DOHH2 (cell line): ENCODE results near the gene APOC3.

Experiments
- H3F3A ChIP-seq: fragments of 200-600 bp; sonication (generic), shearing (Covaris generic); 2 replicates; pipeline ENCODE4 v1.6.0; 2016; ENCODE audit warnings: antibody characterized with exemption, mild to moderate bottlenecking; ENCODE audit not compliant: control insufficient read depth, insufficient read depth
- H3K27ac ChIP-seq: fragments of 200-600 bp; sonication (generic); 2 replicates; pipeline ENCODE4 v1.5.1; 2014; ENCODE audit warnings: low read depth, mild to moderate bottlenecking, low read length, moderate library complexity
- H3K27me3 ChIP-seq: fragments of 200-600 bp; sonication (generic); 2 replicates; pipeline ENCODE4 v1.6.1; 2014; ENCODE audit warnings: mild to moderate bottlenecking, low read length, mixed read lengths; ENCODE audit not compliant: control insufficient read depth
- H3K36me3 ChIP-seq: fragments of 200-600 bp; sonication (generic); 2 replicates; pipeline ENCODE4 v1.6.1; 2014; ENCODE audit warnings: mild to moderate bottlenecking, low read length, moderate library complexity, mixed read lengths; ENCODE audit not compliant: control insufficient read depth
- H3K4me1 ChIP-seq: fragments of 200-600 bp; sonication (generic); 2 replicates; pipeline ENCODE4 v1.6.1; 2014; ENCODE audit warnings: mild to moderate bottlenecking, low read length, mixed read lengths; ENCODE audit not compliant: control insufficient read depth
- H3K4me2 ChIP-seq: fragments of 200-600 bp; sonication (generic); 2 replicates; pipeline ENCODE4 v1.6.0; 2014; ENCODE audit warnings: mild to moderate bottlenecking, low read length, moderate library complexity
- H3K4me3 ChIP-seq: fragments of 200-600 bp; sonication (generic); 2 replicates; pipeline ENCODE4 v1.5.1; 2014; ENCODE audit warnings: mild to moderate bottlenecking, low read length, mixed read lengths
- H3K79me2 ChIP-seq: fragments of 200-600 bp; sonication (generic); 2 replicates; pipeline ENCODE4 v1.6.1; 2014; ENCODE audit warnings: mild to moderate bottlenecking, low read length, mixed read lengths; ENCODE audit not compliant: control insufficient read depth
- H3K9me2 ChIP-seq: fragments of 200-600 bp; sonication (generic); replicated peaks from 2 replicates; pipeline ENCODE4 v1.6.1; 2014; ENCODE audit warnings: mild to moderate bottlenecking, low read length, mixed read lengths; ENCODE audit not compliant: control insufficient read depth
- H3K9me3 ChIP-seq: fragments of 200-600 bp; sonication (generic); 2 replicates; pipeline ENCODE4 v1.6.1; 2014; ENCODE audit warnings: antibody characterized with exemption, low read length, mixed read lengths; ENCODE audit not compliant: control insufficient read depth, insufficient read depth
- H4K20me1 ChIP-seq: fragments of 200-600 bp; sonication (generic); 2 replicates; pipeline ENCODE4 v1.6.0; 2014; ENCODE audit warnings: low read depth, mild to moderate bottlenecking, antibody characterized with exemption, low read length, moderate library complexity; ENCODE audit not compliant: control insufficient read depth, insufficient read depth
- CTCF ChIP-seq: fragments of 200-600 bp; sonication (generic); IDR thresholded peaks from one replicate; pipeline ENCODE4 v1.5.1; 2014; ENCODE audit warnings: antibody characterized with exemption, mild to moderate bottlenecking, low read depth, low read length; ENCODE audit not compliant: poor library complexity, severe bottlenecking
- EZH2phosphoT487 ChIP-seq: fragments of 200-600 bp; sonication (generic); IDR thresholded peaks from 2 replicates; pipeline ENCODE4 v1.6.1; 2017; ENCODE audit warnings: borderline replicate concordance, mild to moderate bottlenecking, antibody characterized with exemption, low read length, moderate library complexity, mixed read lengths

The APOC3 gene

DNA sequence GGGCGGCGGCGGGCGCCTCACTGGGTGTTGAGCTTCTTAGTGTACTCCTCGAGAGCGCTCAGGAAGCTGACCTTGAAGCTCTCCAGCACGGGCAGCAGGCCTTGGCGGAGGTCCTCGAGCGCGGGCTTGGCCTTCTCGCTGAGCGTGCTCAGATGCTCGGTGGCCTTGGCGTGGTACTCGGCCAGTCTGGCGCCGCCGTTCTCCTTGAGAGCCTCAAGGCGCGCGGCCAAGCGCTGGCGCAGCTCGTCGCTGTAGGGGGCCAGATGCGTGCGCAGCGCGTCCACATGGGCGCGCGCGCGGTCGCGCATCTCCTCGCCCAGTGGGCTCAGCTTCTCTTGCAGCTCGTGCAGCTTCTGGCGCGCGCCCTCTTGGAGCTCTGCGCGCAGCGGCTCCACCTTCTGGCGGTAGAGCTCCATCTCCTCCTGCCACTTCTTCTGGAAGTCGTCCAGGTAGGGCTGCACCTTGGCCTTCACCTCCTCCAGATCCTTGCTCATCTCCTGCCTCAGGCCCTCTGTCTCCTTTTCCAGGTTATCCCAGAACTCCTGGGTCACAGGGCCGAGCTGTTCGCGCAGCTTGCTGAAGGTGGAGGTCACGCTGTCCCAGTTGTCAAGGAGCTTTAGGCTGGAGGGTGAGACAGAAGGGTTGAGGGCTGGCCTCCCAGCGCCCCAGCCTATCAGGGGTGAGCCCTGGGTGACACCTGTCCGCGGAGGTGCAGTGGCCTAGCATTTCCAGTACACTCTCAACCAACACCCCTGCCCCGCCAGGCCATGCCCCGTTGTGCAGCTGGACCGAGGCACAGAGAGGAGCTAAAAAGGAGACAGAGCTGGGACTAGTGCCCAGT lies 6.3 kb downstream of the APOC3 start:
- H3K36me3 ChIP-seq, result no peaks in the 10 kb centered on the region
- H3K4me3 ChIP-seq, result peak overlapping the region; percentile 77
- no peaks in the 10 kb centered on the region for H3K79me2 ChIP-seq
- H3F3A ChIP-seq, result no peaks in the 10 kb centered on the region
- peak overlapping the region; percentile 91 for H3K4me2 ChIP-seq
- no peaks in the 10 kb centered on the region for H3K9me2 ChIP-seq
- TF ChIP-seq EZH2phosphoT487 (no peak), CTCF (peak; percentile 76)
- H3K4me1 ChIP-seq, result peaks cover 13% of the 10 kb centered on the region
- no peaks in the 10 kb centered on the region for H4K20me1 ChIP-seq
- no peak overlapping the region for H3K27ac ChIP-seq
- H3K9me3 ChIP-seq, result no peaks in the 10 kb centered on the region
- no peaks in the 10 kb centered on the region for H3K27me3 ChIP-seq

DNA sequence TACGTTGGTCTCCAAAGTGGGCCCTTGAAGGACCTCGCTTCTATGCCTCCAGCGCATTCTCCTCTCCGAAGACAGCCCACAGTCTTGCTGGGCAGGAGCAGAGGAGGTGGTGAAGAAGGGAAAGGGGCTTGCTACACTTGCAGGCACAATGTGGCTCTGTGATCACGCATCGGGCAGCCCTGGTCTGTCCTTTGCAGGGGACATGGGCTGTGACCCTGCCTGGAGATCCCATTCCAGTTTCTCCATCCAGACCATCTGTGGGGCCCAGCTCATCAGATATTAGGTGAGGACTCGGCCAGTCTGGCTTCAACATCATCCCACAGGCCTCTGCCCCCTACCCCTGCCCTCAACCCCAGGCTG lies 6.9 kb downstream of the APOC3 start:
- H3K9me3 ChIP-seq, result no peaks in the 10 kb centered on the region
- H3K9me2 ChIP-seq, result no peaks in the 10 kb centered on the region
- no peaks in the 10 kb centered on the region for H3F3A ChIP-seq
- peak overlapping the region; percentile 91; the same call in 1 of the 2 replicates for H3K4me2 ChIP-seq
- H3K27ac ChIP-seq, result no peak overlapping the region
- H3K4me3 ChIP-seq, result no peak overlapping the region
- H3K4me1 ChIP-seq, result peaks cover 13% of the 10 kb centered on the region
- TF ChIP-seq CTCF (no peak), EZH2phosphoT487 (no peak)
- H3K79me2 ChIP-seq, result no peaks in the 10 kb centered on the region
- H4K20me1 ChIP-seq, result no peaks in the 10 kb centered on the region
- H3K36me3 ChIP-seq, result no peaks in the 10 kb centered on the region
- H3K27me3 ChIP-seq, result no peaks in the 10 kb centered on the region

- Histone ChIP-seq H3K27me3 (no peaks in the 10 kb centered on the region), H3K36me3 (no peaks in the 10 kb centered on the region), H3K4me1 (peaks cover 13% of the 10 kb centered on the region), H3K4me3 (no peak within 1 kb of the TSS), H3K9me2 (no peaks in the 10 kb centered on the region), H3F3A (no peaks in the 10 kb centered on the region), H4K20me1 (no peaks in the 10 kb centered on the region), H3K79me2 (no peaks in the 10 kb centered on the region), H3K9me3 (no peaks in the 10 kb centered on the region), H3K4me2 (peak within 1 kb of the TSS; percentile 91; the same call in 1 of the 2 replicates), H3K27ac (no peak within 1 kb of the TSS)
- TF ChIP-seq CTCF (no peak), EZH2phosphoT487 (no peak)
Observed at GRCh38 chr11:116837231-116838091, 7.8 kb downstream of the APOC3 start, which contains the start of gene APOA1. Gene APOA1 (minus strand): TSS chr11:116837622. CDS start chr11:116837387, 235 bp downstream.
